HG03378 (cell line): ENCODE results near the gene BAIAP2L2.

Source experiments
- ATAC-seq: cut with Tn5 transposase; IDR thresholded peaks from one replicate; pipeline ENCODE4 v1.9.1; 2021; ENCODE audit warnings: mild to moderate bottlenecking, moderate library complexity; ENCODE audit not compliant: unreplicated experiment

BAIAP2L2 gene

DNA sequence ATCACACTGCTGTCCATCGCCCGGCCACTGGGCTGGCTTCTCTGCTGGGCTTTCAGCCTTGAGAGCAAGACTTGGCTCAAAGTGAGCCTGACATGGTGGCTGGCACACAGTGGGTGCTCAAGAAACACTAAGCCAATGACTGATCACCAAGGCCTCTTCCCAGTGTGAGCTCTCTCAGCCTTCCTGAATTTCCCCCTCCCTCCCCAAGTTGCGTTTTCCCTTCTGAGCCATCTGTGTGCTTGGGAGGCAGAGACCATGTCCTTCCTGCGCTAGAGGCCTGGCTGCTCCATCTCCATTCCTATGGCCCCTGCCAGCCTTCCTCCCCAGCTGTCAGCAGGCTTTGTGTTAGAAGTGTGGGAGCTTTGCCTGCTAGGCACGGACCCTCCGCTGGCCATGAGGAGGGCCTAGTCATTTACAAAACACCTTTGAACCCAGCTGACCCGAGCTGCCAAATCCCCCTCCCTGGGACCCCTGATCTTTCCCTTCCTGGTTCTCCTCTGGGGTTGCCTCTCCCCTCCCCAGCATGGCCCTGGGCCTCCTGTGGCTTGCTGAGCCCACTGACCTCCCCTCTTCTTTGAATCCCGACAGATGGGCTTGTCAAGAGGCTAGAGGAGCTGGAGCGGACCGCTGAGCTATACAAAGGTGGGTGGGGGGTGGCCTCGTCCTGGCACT lies 40.1 kb downstream of the BAIAP2L2 start:
- ATAC-seq, result no peak

DNA sequence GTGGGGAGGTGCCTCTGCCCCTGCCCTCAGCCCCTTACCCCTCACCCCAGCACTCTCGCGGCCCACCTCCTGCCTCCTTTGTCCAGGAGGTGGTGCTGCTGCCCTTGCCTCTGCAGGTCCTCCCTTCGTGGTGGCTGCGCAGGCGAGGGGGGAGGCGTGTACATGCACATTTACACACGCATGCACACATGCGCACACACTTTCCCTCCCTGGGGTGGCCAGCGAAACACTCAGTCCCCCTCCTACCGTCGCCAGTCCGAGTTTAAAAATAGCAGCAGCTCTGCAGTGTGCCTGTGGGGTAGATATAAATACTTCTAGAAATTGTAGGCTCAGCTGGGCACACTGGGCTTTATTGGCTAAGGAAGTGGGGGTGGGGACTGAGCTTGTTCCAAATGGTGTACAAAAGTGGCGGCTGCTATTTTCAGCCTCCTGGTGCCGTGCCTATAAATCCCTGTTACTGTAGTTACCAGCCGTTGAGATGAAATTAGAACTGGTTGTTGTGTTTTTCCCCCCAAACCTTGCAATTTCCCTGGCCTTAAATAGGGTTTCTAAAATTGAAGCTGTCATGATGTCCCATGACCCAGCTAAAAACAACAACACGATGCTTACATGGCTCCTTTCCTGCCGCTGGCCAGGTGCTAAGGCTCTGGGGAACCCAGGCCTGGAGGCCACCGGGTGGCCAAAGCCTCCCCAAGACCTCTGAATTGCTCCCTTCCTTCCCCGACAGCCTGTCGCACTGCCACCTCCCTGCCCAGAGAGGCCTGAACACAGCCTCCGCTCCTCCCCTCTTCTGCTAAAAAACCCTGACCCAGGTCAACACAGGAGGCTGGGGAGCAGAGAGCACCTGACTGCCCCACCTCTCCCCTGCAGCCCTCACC lies 40.9 kb downstream of the BAIAP2L2 start:
- ATAC-seq, result no peak

DNA sequence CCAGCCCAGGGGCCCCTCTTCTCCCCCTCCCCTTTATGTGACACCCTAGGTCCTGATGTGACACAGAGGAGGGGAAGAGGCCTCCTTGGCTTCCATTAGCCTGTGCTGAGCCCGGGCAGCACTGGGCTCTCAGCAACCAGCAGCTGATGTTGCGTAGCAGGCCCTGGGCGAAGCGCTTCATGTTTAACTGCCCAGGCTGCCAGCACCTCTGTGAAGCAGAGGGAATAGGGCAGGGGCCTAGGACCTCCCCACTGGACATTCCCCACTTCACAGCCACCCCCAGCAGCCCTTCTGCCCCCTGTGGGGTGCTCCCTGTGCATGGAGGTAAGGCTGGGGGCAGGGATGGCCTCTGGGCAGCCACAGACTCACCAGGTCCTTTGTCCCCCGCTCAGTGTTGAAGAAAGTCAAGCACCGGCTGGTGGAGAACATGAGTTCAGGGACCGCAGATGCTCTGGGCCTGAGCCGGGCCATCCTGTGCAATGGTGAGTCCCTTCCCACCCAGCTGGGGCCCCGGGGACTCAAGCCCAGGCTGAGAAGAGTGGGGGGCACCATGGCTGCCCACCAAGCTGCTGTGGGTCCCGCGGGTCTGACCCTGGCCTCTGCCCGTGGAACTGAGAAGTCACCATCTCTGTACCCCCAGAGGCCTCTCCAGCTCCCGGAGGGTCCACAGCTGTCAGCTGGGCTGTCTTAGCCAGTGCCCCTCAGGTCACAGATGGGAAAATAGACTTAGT lies 41.7 kb downstream of the BAIAP2L2 start:
- ATAC-seq, result no peak

GRCh38 chr22:38067761-38068360 lies 42.6 kb downstream of the BAIAP2L2 start:
- ATAC-seq, result no peak

DNA sequence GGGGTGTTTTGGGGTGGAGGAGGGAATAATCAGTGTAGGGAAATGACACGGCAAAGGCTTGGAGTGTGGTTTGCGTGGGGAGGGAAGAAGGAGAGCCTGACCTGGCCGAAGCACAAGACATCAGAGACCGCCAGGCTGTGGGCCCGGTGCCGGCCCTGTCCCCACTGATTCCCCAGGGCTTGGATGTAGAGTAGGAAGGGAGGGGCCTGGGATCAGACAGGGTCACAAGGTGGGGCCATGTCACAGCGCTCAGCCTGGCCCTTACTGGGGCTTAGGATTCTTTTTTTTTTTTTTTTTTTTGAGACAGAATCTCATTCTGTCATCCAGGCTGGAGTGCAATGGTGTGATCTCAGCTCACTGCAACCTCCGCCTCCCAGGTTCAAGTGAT lies 43.5 kb downstream of the BAIAP2L2 start:
- no peak for ATAC-seq

DNA sequence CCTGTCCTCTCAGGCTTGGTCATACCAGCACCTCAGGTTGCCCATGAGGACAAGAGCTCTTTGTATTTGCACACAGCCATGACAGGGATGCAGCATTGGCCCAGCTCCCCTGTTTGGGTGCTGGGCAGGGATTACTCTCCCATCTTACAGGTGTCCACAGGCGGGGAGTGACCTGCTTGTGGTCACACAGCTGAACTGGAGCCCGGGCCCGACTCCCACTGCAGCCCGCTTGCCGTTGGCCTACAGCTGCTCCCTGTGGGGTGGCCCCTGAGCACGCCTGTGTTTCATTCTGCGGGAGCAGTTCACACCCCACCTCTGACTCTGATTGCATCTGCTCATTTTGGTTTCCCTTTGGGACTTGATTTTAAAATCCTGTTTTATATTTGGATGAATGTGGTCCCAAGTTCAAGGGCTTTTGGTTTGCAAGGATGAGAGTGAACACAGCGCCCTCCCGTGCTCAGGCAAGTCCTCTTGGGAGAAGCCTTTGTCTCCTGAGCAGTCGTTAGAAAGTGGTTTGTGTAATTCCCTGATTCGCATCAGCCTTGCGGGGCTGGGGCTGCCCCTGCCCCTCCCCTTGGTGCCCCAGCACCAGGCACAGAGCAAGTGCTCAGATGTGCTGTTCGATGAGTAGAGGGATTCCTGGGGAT lies 44.0 kb downstream of the BAIAP2L2 start:
- no peak for ATAC-seq

DNA sequence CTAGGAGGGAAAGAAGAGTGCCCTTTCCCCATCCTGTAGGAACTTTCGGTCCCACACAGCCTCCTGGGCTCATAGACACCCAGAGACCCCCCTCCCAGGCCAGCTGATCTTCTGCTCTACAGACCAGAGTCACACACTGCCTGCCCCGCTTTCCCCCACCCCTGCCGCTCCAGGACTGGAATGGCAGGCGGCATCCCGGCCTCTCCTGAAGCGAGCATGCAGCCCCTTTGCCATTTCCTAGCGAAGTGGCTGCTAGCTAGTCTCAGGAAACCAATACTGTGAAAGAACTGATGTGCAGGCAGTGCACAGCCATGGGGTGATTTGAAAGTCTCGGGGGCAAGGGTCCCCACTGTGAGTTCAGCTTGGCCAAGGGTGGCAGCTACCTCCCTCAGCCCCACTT lies 44.9 kb downstream of the BAIAP2L2 start:
- no peak for ATAC-seq

GRCh38 chr22:38062791-38063190 lies 47.7 kb downstream of the BAIAP2L2 start:
- no peak for ATAC-seq

DNA sequence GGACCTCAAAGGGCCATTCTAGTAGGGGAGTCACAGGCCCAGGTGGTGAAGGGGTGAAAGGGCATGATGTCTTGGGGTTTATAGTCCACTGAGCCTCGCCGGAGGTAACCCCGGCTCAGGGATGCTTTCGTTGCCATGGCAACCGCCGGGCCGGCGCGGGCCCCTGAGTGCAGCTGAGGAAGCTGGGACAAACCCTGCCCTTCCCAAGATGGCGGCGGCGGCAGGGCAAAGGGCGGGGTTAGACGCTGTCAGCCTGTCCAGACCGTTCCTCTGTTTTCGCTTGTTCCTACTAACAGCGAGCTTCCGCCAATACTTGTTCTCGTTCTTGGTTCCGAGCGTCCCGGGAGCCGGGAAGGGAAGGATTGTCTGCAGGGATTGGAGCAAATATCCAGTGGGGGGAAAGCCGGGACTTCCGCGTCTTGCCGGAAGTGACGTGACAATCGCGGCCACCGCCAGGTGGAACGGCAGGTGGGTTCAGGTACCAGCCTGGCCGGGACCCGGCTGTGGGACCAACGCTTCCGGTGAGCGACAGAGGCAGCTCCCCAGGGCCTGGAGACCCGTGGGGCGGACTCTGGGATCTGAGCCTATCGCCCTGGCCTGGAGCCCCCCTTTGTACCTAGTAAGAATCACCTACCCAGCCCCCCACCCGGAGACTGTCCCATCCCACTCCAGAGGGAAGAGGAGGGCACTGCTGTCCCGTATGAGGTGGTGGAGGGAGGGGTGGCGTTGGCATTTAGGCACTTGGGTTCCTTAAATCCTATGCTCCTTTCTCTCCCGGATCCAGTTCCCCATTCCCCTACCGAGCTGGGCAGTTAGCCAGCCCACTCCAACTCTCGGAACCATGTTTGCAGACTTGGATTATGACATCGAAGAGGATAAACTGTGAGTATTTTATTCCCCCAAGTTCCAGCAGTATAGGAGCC lies 53.3 kb downstream of the BAIAP2L2 start, which contains the start of gene PICK1:
Gene PICK1 (plus strand): TSS at position 436 of the 923 bp plus-strand sequence. CDS start 406 bp downstream, at position 842.
- ATAC-seq, result no peak

DNA sequence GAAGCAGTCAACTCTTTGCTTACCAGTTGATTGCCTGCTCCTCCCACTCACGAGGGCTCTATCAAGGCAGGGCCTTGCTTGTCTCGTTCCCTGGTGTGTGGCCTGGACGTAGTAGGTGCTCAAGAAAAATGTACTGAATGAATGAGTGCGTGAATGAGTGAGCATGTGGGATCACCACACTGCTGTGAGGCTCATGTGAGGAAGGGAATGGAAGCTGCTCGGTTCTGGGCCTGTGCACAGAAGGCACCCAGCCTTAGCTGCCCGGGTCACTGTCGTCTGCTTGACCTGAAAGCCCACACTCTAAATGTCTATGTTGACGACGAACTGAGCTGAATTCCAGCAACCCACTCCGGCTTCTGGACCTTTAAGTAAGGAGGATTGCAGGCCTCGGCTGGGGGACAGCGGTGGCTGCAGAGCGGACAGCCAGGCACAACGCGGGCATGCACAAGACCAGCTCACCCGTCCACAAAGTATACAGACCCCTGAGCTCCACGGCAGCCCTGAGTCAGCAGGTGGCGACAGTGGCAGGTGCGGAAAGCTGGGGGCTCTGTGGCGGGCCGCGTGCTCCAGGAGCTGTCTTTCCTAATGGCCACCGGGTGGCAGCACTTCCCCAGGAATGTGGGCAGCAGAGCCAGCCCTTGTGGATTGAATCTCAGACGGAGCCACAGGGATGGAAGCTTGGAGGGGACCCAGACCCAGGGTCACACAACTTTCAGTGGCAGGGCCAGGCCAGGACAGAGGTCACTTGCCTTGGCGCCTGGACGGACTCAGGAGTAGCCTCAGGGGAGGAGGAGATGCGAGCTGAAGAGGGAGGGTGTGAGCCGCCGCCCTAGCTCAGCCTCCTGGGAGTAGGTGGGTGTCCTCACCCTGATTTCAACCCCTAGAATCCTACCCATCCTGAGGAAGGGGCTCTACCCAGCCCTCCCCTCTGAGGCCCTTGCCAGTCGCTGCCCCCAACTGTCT lies 58.3 kb downstream of the BAIAP2L2 start:
- ATAC-seq, result no peak

DNA sequence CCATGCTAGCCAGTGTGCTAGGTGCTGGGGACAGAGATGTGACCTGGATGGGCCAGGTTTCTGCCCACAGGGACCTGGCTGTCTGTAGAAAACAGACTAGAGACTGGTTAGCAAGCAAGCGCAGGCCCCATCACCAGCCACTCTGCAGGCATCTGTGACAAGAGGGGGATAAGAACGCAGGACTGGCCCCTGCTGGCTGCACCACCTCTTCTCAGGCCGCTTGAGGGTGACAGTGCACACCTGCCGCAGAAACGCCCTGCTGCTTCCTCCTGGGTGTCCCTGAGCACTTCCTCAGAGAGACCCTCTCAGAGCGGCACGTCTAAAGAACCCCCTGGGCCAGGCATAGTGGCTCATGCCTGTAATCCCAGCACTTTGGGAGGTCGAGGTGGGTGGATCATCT lies 59.2 kb downstream of the BAIAP2L2 start:
- no peak for ATAC-seq

DNA sequence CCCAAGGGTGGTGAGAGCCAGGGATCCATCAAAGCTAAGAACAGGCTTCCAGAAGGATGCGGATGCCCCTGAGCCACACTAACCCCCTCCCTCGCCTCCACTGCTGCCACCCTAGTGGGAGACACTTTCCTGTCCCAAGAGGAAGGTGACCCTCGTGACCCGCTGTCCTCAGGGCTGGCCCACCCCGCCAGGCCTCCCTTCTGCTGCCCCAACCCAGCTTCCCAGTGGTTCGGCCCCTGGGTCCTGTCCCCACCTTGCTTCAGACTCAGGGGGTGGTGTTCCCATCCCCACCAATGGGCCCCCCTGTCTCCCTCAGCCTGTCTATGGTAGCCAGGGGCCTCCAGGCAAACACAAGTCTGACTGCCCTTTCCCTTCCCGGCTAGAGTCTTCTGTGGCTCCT lies 59.8 kb downstream of the BAIAP2L2 start:
- ATAC-seq, result no peak

DNA sequence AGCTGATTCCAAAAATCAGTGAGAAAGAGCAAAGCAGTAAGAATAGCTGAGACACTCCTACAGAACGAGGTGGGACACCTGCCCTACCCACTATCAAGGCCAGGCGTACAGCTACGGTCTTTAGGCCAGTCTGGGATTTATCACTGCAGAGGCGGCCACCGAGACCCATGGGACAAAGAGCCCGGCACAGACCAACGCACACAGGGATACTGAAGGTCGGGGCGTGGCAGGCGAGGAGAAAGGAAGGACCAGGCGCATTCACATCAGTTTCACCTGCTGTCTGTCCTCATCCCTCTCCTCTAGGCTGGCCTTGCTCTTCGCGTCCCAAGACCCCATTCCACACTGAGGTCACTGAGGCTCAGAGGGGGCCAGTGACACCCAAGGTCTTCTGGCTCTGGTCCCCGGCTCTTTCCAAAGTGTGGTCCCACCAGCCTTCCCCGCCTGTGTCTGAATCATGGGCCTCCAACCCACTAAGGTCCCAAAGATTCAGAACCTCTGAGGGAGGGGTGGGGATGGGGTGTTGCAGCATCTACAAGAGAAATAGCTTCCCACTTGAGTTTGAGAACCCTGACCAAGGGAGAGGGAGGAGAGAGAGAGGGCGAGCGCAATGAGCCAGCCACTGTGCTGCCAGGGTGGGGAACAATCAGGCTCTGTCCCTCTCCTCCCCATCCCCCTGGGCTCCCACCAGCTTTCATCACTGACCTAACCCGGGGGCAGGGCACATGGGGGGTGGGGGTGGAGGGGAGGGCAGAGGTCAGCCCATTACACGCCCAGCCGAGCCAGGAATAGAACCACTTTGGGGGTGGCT lies 60.5 kb downstream of the BAIAP2L2 start:
- ATAC-seq, result no peak

DNA sequence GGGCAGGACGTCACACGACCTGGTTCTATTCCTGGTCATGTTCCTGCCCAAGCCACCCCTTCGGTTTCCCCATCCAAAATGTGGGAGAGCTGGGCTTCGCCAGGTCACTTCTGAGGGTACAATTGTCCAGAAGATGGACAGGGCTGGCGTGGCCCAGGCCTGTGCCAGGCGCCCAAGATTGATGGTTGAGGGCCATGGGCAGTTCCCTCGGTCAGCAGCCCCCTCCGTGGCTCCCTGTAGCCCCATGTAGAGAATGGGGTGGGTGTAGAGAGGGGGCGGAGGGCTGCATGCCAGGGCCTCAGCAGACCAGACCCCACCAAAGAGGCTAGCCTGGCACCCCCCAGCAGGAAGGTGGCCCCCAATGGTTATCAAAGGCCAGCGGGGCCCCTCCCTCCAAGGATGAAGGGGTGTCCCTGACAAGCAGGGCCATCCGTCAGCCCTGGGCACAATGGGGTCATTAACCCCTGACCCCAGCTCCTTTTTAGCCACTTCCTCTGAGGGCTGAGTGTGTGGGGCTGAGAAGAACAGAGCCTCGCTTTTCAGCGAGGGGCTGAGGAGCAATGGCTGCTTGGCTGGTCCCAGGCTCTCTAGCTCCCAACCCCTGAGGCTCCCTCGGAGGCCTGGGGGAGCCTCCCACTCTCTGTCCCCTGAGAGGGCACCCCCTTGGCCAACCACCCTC lies 64.3 kb downstream of the BAIAP2L2 start:
- ATAC-seq, result no peak

GRCh38 chr22:38043151-38044039 lies 67.1 kb downstream of the BAIAP2L2 start:
- no peak for ATAC-seq

- ATAC-seq, result no peak
These were observed 68.0 kb downstream of the BAIAP2L2 start for GRCh38 chr22:38042488-38042790.
